ENCODE measurements around the gene SH3BGR. TPM values are rescaled to one million over a fixed set of nuclear protein-coding genes. Genes with fewer than 3 reads are reported as not detected.

SH3BGR gene
- total RNA-seq, 1 donor from 2014 or later: 2.2 TPM

GRCh38 chr21:39471598-39471997, 19.8 kb downstream of the SH3BGR start:
- TF ChIP-seq, protein P1, sequence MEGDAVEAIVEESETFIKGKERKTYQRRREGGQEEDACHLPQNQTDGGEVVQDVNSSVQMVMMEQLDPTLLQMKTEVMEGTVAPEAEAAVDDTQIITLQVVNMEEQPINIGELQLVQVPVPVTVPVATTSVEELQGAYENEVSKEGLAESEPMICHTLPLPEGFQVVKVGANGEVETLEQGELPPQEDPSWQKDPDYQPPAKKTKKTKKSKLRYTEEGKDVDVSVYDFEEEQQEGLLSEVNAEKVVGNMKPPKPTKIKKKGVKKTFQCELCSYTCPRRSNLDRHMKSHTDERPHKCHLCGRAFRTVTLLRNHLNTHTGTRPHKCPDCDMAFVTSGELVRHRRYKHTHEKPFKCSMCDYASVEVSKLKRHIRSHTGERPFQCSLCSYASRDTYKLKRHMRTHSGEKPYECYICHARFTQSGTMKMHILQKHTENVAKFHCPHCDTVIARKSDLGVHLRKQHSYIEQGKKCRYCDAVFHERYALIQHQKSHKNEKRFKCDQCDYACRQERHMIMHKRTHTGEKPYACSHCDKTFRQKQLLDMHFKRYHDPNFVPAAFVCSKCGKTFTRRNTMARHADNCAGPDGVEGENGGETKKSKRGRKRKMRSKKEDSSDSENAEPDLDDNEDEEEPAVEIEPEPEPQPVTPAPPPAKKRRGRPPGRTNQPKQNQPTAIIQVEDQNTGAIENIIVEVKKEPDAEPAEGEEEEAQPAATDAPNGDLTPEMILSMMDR (IDR thresholded peaks at IDR 0.05; ENCODE audit: unreplicated experiment): no peak
- no peak for DNase-seq (ENCODE audit: low spot score, unreplicated experiment)
- Mint-ChIP-seq H3K4me3 (ENCODE audit: low read depth) (no peak overlapping the region), H3K4me1 (ENCODE audit: low read depth) (no peaks in the 10 kb centered on the region), H3K36me3 (ENCODE audit: insufficient read depth) (no peaks in the 10 kb centered on the region), H3K27ac (no peak overlapping the region), H3K27me3 (no peaks in the 10 kb centered on the region), H3K9me3 (ENCODE audit: low read depth) (no peaks in the 10 kb centered on the region)

GRCh38 chr21:39472786-39473185, 21.0 kb downstream of the SH3BGR start:
- Mint-ChIP-seq H3K9me3 (ENCODE audit: low read depth) (no peaks in the 10 kb centered on the region), H3K27me3 (no peaks in the 10 kb centered on the region), H3K4me3 (ENCODE audit: low read depth) (no peak overlapping the region), H3K4me1 (ENCODE audit: low read depth) (no peaks in the 10 kb centered on the region), H3K27ac (no peak overlapping the region), H3K36me3 (ENCODE audit: insufficient read depth) (no peaks in the 10 kb centered on the region)
- no peak for DNase-seq (ENCODE audit: low spot score, unreplicated experiment)
- TF ChIP-seq, protein P1 (IDR thresholded peaks at IDR 0.05; ENCODE audit: unreplicated experiment): no peak

GRCh38 chr21:39474611-39475010, 22.8 kb downstream of the SH3BGR start:
- TF ChIP-seq, protein P1 (IDR thresholded peaks at IDR 0.05; ENCODE audit: unreplicated experiment): no peak
- H3K9me3 Mint-ChIP-seq (ENCODE audit: low read depth): no peaks in the 10 kb centered on the region
- H3K36me3 Mint-ChIP-seq (ENCODE audit: insufficient read depth): no peaks in the 10 kb centered on the region
- H3K27ac Mint-ChIP-seq: no peak overlapping the region
- H3K4me3 Mint-ChIP-seq (ENCODE audit: low read depth): no peak overlapping the region
- H3K27me3 Mint-ChIP-seq: no peaks in the 10 kb centered on the region
- no peak for DNase-seq (ENCODE audit: low spot score, unreplicated experiment)
- no peaks in the 10 kb centered on the region for H3K4me1 Mint-ChIP-seq (ENCODE audit: low read depth)

DNA sequence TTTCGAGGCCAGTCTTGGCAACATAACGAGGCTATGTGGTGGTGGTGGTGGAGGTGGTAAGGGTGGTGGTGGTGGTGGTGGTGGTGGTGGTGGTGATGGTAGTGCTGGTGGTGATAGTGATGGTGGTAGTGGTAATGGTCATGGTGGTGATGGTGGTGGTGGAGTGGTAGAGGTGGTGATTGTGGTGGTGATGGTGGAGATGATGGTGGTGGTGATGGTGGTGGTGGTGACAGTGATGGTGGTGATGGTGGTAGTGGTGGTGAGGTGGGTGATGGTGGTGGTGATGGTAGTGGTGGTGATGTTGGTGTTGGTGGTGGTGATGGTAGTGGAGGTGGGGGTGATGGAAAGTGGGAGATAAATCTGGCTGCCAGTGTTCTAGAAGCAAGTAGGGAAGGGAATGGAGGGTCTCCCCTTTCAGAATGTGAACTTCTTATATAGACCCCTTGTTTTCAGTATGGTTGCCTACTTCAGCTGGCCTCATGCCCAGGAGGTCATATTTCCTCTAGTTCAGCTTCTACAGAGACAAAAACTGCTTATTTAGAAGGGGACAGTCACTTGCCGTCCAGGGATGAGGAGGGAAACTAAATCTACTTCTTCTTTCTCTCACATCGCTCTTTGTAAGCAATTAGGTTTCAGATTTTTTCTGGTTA, 27.5 kb downstream of the SH3BGR start:
- no peaks in the 10 kb centered on the region for H3K9me3 Mint-ChIP-seq (ENCODE audit: low read depth)
- H3K27me3 Mint-ChIP-seq: no peaks in the 10 kb centered on the region
- H3K36me3 Mint-ChIP-seq (ENCODE audit: insufficient read depth): no peaks in the 10 kb centered on the region
- H3K27ac Mint-ChIP-seq: no peak overlapping the region
- no peak for DNase-seq (ENCODE audit: low spot score, unreplicated experiment)
- no peak overlapping the region for H3K4me3 Mint-ChIP-seq (ENCODE audit: low read depth)
- peaks cover 3% of the 10 kb centered on the region for H3K4me1 Mint-ChIP-seq (ENCODE audit: low read depth)
- TF ChIP-seq, protein P1 (IDR thresholded peaks at IDR 0.05; ENCODE audit: unreplicated experiment): no peak

DNA sequence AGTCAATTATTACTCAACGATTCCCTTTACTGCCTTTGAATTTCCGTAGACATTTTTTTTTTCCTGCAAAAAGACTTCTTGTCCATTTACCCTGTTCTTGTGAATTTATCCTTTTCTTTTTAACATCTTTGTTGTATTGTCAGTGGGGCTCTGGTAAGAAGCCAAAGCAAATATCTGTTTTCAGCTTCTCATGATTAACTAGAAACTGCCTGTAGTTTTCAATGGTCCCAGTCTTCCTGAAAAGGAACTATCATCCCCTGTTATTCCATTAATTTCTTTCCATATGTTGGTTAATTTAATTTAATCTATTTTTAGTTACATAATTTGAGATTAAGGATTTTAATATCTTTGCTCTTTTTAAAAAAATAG, 28.0 kb downstream of the SH3BGR start:
- H3K27me3 Mint-ChIP-seq: no peaks in the 10 kb centered on the region
- H3K27ac Mint-ChIP-seq: no peak overlapping the region
- H3K4me1 Mint-ChIP-seq (ENCODE audit: low read depth): peaks cover 3% of the 10 kb centered on the region
- H3K36me3 Mint-ChIP-seq (ENCODE audit: insufficient read depth): no peaks in the 10 kb centered on the region
- TF ChIP-seq, protein P1 (IDR thresholded peaks at IDR 0.05; ENCODE audit: unreplicated experiment): no peak
- no peak overlapping the region for H3K4me3 Mint-ChIP-seq (ENCODE audit: low read depth)
- DNase-seq (ENCODE audit: low spot score, unreplicated experiment): no peak
- H3K9me3 Mint-ChIP-seq (ENCODE audit: low read depth): no peaks in the 10 kb centered on the region

Data from progenitor cell of endocrine pancreas (in vitro differentiated cells).